ENCODE results near the gene SCLT1. TPM values are rescaled to one million over a fixed set of nuclear protein-coding genes. Genes with fewer than 3 reads are reported as not detected.

The SCLT1 gene
- total RNA-seq, 1 experiment from 2014 or later, result 15.2 TPM

DNA sequence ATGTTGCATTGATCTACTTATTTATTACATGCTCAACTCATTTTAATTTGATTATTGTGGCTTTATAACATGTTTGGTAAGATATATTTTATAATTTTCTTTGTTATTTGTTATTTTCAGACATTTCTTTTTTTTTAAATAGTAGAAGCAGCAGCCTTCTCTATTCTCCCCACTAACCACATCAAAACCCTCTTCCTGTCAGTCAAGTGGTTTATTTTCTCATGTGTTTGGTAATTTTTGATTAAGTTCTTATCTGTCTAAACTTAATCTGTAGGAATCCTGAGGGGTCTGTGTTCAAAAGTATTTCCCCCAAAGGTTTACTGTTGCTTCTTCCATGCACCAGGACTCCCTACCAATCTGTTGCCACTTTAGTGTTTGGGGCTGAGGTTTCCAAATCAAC lies 131.9 kb downstream of the SCLT1 start:
- no peak for DNase-seq (ENCODE audit: low read depth)

DNA sequence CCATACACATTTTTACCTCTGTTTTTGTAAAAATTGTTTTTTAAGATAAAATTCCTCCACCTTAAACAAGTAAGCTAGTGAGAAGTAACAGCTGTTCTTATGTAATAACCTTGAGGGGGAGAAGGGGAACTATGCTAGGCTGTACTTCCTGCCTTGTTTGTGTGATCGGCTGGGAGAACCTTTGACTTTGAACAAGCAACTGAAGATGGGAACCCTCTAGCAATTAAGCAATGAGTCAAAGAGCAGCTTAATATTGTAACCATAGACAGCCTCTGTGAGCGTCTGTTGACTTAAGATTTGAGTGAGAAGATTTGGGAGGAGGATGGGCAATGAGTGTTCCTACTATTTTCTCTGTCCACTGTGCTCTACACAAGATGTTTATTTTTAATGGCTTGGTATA lies 135.1 kb downstream of the SCLT1 start:
- no peak for DNase-seq (ENCODE audit: low read depth)

DNA sequence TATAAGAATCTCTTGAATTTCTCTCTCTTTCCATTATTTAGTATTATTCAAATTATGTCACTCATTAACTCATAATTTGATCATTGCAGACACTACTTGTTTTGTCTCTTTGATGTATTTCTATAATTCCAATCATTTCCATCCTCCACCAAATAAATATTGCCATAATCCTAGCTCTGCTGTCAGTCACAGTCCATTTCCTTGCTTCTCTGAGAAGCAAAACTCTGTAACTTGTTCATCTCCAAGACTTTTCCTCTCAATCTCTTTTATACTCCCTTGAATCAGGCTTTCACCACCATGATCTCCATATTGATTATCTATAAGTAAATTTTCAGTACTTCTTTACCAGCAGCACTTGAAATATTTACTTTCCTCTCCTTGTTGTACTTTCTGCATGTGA lies 135.9 kb downstream of the SCLT1 start:
- no peak for DNase-seq (ENCODE audit: low read depth)

DNA sequence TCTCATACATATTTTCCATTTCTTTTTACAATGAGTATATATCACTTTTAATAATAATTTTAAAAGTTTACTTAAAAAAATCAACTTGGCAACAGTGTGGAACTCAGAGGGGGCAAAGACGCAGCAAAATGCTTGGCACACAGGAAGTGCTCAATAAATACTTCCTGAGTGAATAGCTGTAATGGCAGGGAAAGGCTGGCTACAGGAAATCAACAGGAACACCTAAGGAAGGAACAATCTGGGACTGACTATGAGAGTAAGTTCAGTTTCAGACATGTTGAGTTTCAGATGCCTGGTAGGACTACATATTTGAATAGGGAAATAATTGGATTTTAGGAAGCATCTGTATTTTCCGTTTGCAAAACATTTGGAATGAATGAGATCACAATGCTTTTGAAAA lies 137.6 kb downstream of the SCLT1 start:
- DNase-seq (ENCODE audit: low read depth), result peak; percentile 6

DNA sequence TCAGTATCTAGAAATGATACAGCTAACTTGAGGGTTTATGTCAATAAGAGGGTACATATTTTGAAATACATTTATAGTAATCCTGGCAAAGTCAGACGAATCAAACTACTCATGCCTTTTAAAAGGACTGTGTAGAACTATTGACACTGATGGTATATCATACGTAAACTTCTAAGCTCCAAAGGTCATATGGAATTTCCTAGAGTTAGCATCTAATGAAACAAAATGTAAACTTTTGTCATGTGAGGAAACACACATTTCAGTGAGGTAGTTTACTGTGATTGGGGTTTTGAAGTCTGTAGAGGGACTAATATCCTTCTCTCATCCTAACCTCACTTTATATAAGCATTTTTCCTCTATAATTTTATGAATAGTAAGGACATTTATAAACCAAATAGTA lies 138.4 kb downstream of the SCLT1 start:
- DNase-seq (ENCODE audit: low read depth), result no peak

DNA sequence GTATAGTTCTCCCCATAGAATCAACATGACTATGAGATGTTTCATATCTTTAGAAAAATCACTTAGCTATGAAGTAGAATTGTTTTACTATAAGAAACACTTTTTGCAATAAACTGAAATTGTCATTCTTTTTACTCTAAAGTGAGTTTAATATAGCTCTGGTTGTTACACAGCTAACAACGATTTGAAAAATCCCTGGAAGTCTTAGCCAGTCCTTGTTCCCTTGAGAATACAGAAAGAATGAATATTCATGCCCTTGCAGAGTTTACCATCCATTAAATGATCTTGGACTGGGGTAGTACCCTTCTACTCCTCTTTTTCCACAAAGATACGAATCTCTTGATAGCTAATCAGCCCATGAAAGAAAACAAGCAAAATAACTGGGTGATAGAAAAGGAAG lies 142.0 kb downstream of the SCLT1 start:
- DNase-seq (ENCODE audit: low read depth), result no peak

DNA sequence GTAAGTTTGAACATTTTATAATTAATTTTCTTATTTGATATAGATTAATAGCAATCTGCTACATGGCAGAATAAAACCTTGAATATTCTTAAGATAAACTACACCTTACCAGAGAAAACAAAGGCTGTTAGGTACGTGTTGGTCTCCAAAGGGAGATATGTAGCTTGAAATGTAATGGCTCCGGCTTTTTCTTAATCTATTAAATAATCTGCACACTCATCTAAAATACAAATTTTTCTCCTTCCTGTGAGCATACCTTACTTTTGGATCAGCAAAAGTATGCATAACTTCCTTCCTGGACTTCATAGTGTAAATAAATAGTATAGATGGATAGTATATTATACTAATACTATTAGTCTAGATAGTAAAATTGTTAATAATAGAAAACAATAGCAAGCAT lies 142.5 kb downstream of the SCLT1 start:
- DNase-seq (ENCODE audit: low read depth), result no peak

DNA sequence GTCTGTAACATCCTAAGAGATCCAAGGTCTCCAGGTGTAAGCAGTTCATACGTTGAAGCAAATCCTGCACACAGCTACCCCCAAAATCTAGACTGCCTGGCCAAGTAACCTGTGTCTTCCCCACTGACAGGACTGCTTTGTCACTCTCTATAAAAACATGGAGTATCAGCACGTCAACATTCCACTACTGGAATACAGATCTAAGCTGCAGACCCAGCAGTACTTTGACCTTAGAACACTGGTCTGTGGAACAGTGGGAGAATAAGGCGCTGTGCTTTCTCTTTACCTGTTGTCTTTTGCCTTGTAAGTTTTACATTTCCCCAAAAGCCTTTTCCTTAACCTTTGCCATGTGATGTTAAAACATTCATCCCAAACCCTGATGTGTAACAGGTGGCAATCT lies 146.4 kb downstream of the SCLT1 start:
- DNase-seq (ENCODE audit: low read depth), result no peak

DNA sequence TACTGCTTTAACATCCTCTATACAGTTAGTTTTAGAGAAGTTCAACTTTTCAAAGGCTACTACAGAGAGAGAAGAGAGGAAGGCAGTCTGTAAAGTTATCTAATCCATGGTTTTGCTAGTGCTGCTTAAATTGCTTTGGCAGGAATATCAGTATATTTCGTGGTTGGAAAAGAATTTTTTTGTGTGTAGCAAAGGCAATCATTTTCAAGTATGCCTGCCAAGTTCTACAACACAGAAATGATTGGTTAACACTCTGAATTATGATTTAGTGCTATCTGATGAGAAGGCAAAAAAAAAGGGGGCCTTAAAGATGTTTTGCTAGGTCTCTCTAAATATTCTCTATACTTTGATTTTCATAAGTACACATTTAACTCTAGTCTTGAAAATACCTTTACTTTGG lies 150.7 kb downstream of the SCLT1 start:
- no peak for DNase-seq (ENCODE audit: low read depth)

DNA sequence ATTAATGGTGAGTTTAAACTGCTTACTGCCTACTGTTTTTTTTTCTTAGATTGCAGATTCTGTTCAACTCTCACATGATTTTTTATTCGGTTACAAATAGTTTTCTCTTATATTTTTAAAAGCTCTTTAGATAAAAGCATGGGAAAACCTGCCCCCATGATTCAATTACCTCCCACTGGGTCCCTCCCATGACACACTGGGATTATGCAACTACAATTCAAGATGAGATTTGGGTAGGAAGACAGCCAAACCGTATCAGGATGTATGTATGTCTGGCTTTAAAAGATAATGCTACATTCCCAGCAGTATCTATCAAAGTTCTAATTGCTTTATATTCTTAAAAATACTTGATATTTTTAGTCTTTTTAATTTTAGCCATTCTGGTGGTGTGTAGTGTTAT lies 152.4 kb downstream of the SCLT1 start:
- DNase-seq (ENCODE audit: low read depth), result no peak

DNA sequence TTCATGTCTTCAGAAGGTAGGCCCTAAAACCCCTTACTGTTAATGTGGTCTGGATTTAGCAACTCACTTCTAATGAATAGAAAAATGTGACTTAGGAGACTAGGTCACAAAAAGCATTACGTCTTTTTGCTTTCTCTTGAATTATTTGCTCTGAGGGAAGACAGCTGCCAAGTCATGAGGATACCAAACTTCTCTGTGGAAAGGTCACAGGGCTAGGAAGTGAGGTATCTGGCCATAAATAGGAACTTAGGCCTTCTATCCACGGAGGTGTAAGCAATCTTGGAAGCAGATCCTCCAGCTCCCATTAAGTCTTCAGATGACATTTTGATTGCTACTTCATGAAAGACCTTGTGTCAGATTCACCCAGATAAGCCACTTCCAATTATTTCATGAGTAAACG lies 163.3 kb downstream of the SCLT1 start:
- no peak for DNase-seq (ENCODE audit: low read depth)

DNA sequence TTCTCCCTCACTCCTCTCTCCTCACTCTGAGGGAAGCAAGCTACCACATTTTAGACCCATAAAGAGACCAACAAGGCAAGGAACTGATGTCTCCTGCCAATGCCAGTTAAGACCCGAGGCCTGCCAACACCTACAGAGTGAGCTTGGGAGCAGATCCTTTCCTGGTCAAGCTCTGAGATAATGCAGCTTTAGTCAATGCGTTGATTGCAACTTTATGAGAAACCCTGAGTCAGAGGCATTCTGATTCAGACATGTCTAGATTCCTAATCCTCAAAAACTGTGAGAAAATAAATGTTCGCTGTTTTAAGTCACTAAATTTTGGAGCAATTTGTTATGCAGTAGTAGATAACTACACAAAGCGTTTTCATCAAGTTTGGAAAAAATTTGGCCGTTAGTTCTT lies 168.4 kb downstream of the SCLT1 start:
- DNase-seq (ENCODE audit: low read depth), result no peak

DNA sequence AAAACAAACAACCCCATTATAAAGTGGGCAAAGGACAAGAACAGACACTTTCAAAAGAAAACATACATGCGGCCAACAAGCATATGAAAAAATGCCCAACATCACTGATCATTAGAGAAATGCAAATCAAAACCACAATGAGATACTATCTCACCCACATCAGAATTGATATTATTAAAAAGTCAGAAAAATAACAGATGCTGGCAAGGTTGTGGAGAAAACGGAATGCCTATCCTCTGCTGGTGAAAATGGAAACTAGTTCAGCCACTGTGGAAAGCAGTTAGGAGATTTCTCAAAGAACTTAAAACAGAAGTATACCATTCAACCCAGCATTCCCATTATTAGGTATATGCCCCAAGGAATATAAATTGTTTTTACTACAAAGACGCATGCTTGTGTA lies 171.4 kb downstream of the SCLT1 start:
- no peak for DNase-seq (ENCODE audit: low read depth)

DNA sequence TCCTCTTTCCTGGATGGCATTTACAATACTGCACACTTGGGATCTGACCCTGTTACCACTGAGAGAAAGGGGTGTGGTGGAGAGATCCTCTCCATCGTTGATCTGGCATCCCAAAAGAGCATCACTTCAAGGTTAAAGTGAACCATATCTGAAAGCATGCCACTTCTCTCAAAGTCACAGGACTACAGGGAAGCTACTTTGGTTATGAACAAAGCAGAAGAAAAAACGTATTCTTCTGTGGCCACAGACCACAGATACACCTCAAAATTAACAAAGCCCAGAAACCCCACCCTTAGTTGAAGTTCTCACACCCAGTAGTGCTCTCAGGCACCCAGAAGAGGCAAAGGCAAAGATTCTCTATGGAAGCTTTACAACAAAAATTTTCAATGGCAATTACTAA lies 175.6 kb downstream of the SCLT1 start:
- no peak for DNase-seq (ENCODE audit: low read depth)

DNA sequence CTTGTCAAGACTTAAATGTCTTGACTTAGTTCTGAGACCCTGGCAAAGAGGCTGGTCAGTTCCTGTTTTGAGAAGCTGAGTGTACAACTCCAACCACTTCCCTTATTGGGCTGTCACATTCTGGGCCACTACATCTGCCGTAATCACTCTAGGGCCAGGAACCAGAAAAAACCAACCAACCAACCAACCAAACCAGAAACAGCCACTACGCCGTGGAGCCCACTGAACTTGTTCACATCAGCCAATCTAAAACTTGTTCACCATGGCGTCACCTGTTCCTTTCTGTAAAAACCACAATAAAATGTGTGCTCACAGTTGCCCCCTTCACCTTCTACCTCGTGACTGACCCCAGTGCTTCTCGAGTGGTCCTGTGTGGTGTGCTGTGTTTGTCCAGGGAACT lies 176.5 kb downstream of the SCLT1 start:
- no peak for DNase-seq (ENCODE audit: low read depth)

DNA sequence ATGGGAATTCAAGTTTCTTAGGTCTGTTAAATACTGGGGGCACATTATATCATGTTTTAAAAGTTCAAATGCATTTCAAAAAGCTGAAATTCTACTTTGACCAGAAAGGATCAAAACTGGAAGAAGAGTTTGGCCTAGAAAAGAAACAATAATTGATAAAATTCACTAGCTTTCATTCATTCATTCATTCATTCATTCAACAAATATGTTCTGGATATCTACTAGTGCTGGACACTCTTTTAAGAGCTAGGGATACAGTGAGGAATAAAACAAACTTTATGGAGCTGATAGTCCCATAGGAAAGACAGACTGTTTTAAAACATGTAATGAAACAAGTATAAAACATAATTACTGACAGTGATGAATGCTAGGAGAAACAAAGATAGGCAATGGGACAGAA lies 177.8 kb downstream of the SCLT1 start:
- no peak for DNase-seq (ENCODE audit: low read depth)

DNA sequence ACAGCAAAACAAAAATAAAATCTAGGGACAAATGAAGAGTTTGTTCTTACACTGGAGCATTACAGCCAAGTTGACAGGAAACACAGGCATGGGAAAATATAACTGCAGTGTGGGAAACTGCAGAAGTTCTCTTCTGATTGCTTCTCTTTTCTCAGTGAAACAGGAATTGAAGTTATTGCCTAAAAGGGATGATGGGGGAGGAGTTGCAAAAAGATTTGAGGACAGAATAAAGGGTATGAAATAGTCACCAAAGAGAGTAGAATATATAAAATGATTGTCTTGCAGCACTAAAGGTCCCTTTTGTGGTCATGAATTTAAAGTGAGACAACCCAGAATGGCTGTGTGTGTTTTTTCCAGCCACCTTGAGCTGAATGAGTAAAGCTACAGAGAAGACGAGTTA lies 180.1 kb downstream of the SCLT1 start:
- no peak for DNase-seq (ENCODE audit: low read depth)

DNA sequence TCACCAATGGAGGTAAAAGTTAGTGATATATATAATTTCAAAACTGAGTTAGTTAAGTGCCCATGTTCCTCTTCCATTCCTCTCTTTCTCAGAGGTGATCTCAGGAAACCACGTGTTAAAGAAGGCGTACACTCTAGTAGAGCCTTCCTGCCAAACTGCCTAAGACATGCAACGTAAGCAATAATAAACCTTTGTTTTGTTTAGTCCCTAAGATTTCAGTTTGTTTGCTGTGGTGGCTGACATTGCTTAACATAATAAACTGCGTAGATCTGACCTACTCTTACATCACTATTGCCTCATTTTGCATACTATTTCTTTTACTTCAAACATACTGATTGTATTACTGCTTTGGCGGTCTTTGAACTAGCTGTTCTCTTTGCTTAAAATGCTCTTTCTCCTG lies 184.6 kb downstream of the SCLT1 start:
- no peak for DNase-seq (ENCODE audit: low read depth)

DNA sequence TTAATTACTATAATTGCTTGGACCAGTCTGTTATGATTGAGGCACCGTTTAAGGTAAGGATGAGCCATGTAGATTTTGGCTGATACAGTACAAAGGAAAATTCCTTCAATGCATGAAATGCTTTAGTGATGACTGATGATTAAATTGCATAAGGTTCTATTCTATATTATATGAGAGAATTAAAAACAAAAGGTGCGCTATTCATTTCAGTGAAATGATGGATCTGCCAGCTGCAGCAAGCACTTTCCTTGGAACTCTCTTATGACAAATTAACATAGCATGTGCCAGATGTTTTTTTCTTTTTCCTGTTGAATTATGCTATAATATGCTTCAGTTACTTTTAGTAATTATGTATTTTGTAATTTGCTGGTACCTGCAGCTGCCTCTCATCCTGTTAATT lies 185.4 kb downstream of the SCLT1 start:
- DNase-seq (ENCODE audit: low read depth), result no peak

DNA sequence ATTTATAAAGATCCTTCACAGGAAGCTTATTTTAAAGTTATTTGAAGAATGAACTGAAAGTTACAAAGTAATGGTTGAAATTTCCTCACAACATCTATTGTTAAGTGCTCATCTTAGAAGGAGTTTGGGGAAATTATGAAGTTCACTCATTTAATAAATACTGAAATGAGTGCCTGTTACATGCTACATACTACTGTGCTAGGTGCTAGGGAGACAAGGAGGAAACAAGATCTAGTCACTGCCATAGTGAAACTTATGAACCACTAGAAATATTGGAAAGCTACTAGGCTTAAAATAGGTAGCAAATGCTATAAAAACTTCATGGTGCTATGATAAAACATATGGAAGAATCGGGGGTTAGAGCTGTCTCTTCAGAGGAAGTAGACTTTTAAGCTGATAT lies 186.8 kb downstream of the SCLT1 start:
- DNase-seq (ENCODE audit: low read depth), result no peak

DNA sequence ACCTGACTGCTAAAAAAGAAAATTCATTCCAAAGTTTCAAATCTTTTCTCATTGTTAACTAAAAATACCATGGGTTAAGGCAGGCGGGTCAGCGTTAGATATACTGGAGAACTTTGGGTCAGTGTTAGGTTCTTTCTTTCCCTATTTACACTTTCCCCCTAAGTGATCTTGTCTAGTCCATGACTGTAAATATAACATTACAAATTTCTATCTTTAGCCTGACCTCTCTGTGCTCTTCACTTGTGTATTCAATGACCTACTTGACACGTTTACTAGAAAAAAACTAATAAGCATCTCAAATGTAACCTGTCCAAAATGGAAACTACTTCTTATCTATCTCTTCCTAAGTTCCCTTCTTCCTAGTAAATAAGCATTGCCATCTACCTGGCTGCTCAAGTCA lies 188.5 kb downstream of the SCLT1 start:
- no peak for DNase-seq (ENCODE audit: low read depth)

DNA sequence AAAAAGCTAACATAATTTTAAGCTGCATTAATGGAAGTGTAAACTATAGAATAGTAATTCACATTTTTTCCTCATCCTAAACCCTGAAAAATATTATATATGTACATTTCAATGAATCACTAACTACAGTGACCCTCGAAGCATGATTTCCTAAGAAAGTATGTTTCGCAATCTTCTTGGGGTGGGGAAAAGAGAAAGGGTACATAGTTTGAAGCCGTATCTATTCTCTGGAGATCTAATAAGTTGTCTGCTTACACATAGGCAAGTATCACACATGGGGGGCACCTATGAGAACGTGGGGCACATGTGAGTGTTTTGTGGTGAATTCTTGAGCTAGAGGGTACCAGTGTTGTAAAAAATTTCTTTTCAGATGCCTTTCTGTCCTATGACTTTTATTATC lies 212.7 kb downstream of the SCLT1 start:
- no peak for DNase-seq (ENCODE audit: low read depth)

DNA sequence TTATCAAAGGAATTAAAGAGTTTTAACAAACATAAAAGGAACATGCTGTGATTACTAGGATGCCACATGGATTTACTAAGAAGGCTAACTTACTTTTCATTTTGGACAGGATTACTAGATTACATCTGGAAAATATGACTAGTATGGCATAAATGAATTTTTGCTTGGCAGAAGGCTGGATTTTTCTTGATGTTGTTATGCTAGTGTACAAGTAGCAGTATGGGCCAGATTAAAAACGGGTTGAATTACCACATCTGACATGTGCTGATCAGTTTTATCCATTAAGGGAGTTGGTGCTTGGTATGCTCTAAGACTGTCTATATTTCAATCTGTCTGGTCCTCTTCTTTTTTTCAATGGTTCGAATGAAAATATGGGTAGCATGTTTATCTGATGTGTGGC lies 213.4 kb downstream of the SCLT1 start:
- DNase-seq (ENCODE audit: low read depth), result no peak

DNA sequence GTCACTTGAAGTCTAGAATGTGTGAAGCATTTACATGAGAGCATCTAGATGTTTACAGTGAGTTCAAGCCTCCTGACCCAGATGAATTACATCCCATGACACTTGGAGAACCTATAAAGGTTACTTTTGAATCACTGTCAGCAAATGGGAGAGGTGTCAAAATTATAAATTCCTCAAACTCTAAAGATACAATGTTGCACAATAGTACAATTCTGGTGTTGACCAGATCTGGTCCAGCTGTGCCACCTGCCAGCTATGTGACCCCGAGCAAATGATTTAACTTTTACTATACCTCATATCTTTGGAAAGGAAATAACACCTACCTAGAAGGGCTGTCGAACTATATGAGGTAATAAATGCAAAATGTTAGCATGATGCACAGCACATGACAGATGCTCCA lies 214.1 kb downstream of the SCLT1 start:
- DNase-seq (ENCODE audit: low read depth), result no peak

DNA sequence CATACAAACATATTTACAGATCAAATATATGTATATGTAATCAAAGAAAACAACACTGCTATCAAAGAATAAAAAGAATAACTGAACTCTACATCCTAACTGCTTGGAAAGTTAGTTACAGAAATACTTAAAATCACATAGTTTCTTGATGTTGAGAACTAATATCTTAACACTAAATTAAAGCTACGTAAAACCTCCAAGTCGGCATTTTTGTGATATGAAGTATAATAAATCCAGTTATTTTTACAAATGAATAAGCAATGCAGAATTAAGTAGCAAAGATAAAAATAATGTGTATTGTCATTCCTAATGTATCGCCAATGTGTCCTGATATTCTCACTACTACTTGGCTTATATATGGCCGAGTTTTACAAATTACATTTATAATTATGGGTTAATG lies 215.4 kb downstream of the SCLT1 start:
- DNase-seq (ENCODE audit: low read depth), result no peak
